Progenitor cell of endocrine pancreas (in vitro differentiated cells): ENCODE measurements around the gene TWIST2. TPM values are rescaled to one million over a fixed set of nuclear protein-coding genes. Genes with fewer than 3 reads are reported as not detected.

Experiments
- DNase-seq: peaks from one replicate; pipeline ENCODE4 v3.0.0; 2021; ENCODE audit warnings: low spot score; ENCODE audit not compliant: unreplicated experiment
- H3K27ac Mint-ChIP-seq: 2 replicates; pipeline ENCODE4 v1.8.0; 2021; ENCODE audit warnings: mild to moderate bottlenecking, moderate library complexity, mixed read lengths
- H3K27me3 Mint-ChIP-seq: 2 replicates; pipeline ENCODE4 v1.8.0; 2021; ENCODE audit warnings: mixed read lengths
- H3K36me3 Mint-ChIP-seq: 2 replicates; pipeline ENCODE4 v1.8.0; 2022; ENCODE audit warnings: mixed read lengths; ENCODE audit not compliant: insufficient read depth
- H3K4me1 Mint-ChIP-seq: 2 replicates; pipeline ENCODE4 v1.8.0; 2021; ENCODE audit warnings: low read depth, mixed read lengths
- H3K4me3 Mint-ChIP-seq: 2 replicates; pipeline ENCODE4 v1.8.0; 2021; ENCODE audit warnings: low read depth, mild to moderate bottlenecking, moderate library complexity, mixed read lengths
- H3K9me3 Mint-ChIP-seq: 2 replicates; pipeline ENCODE4 v1.8.0; 2021; ENCODE audit warnings: low read depth, mixed read lengths
- total RNA-seq: library from RNA; stranded (reverse); gene quantifications from 2 replicates; pipeline ENCODE4 v1.2.1, GENCODE V29; 2021
- TF ChIP-seq, protein P1 (sequence below): fragments of 200-600 bp; sonication (generic); IDR thresholded peaks from one replicate; pipeline ENCODE4 v1.5.0; 2021; ENCODE audit warnings: antibody characterized with exemption, mild to moderate bottlenecking; ENCODE audit not compliant: unreplicated experiment

TWIST2 gene
- total RNA-seq, 1 donor from 2014 or later, result not detected

DNA sequence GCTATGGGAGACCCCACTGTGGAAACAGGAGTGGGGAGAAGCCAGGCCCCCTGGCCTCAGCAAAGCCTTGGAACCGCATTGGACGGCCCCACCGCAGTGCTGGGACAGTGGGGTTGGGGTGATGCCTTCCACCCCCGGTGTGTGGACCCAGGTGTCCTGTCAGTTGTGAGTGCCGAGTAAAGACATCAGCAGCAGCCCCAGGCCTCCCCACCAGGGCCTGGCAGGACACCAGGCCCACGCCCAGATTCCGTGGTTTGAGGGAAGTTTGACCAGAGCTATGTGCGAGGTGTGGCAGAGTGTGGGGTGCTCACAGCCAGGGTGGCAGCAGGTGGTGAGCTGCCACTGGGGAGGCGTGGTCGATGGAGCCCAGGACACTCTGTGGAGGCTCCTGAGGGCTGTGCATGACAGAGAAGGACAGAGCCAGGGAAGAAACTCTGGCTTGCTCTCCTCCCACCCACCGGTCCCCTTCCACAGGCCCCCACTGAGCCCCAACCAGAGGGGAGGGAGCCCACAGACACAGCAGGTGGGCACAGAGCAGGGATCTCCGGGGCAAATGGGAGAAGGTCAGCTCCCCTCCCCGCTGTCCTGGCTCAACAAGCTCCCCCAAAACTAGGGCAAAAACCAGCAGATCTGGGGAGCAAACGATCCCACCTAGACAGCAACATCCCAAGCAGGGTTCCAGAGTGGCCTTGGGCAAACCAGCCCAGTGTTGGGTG lies 69.1 kb downstream of the TWIST2 start:
- Mint-ChIP-seq H3K27me3 (peaks cover 26% of the 10 kb centered on the region), H3K9me3 (no peaks in the 10 kb centered on the region), H3K27ac (no peak overlapping the region), H3K4me1 (no peaks in the 10 kb centered on the region), H3K4me3 (no peak overlapping the region), H3K36me3 (no peaks in the 10 kb centered on the region)
- TF ChIP-seq, protein P1, sequence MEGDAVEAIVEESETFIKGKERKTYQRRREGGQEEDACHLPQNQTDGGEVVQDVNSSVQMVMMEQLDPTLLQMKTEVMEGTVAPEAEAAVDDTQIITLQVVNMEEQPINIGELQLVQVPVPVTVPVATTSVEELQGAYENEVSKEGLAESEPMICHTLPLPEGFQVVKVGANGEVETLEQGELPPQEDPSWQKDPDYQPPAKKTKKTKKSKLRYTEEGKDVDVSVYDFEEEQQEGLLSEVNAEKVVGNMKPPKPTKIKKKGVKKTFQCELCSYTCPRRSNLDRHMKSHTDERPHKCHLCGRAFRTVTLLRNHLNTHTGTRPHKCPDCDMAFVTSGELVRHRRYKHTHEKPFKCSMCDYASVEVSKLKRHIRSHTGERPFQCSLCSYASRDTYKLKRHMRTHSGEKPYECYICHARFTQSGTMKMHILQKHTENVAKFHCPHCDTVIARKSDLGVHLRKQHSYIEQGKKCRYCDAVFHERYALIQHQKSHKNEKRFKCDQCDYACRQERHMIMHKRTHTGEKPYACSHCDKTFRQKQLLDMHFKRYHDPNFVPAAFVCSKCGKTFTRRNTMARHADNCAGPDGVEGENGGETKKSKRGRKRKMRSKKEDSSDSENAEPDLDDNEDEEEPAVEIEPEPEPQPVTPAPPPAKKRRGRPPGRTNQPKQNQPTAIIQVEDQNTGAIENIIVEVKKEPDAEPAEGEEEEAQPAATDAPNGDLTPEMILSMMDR, result no peak
- no peak for DNase-seq

DNA sequence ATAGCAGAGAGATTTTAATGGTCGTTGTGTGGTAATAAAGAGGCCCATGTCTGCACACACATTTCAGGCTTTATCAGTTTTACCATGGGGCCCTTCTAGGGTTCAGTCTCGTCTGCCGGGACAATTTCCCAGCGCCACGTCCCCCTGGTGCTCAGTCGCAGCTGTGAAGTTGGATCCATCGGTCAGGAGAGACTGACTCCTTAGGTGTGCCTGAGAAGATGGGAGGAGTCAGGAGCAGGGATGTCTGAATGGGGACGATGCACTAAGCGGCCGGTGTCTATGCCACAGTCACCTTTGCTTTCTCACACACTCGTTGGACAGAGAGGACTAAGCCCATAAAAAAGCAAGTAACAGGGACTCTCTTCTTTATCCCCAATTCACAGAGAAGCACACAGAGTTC lies 71.4 kb downstream of the TWIST2 start:
- Mint-ChIP-seq H3K27me3 (peaks cover 28% of the 10 kb centered on the region), H3K9me3 (no peaks in the 10 kb centered on the region), H3K36me3 (no peaks in the 10 kb centered on the region), H3K4me1 (no peaks in the 10 kb centered on the region), H3K4me3 (no peak overlapping the region), H3K27ac (no peak overlapping the region)
- TF ChIP-seq, protein P1, result no peak
- no peak for DNase-seq

DNA sequence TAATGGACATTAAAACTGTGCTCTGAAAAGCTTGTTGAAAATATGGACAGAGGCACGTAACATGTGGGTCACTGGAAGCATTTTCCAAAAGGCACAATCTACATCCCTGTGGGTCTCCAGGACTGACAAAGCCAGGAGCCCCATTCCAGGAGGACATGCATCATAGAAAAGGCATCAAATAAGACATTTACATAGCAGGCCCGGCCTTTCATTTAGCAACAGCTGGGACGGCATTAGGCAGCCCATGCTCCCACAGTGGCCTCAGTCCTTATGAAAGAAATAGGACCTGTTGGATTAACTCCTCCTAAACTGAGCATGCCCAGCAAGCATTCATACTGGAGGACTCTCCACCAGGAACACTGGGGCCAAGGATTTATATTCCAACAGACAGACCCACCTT lies 72.2 kb downstream of the TWIST2 start:
- H3K4me1 Mint-ChIP-seq, result no peaks in the 10 kb centered on the region
- TF ChIP-seq, protein P1, result no peak

DNA sequence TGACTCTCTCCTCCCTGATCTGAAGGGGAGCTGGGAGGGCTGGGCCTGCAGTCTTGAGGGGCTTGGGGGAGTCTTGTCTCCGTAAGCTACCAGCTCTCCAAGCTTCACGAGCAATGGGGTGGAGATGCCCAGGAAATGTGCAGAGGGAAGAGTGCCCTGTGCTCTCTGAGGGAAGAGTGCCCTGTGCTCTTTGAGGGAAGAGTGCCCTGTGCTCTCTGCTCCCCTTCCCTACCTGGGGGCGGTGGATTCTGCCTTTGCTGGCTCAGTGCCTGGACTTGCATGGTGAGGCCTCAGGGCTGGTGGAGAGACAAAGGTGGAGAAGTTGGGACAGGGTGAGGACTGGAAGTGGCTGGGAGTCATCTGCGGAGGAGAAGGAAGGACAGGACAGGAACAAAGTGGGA lies 72.7 kb downstream of the TWIST2 start:
- Mint-ChIP-seq H3K4me3 (no peak overlapping the region), H3K27me3 (peaks cover 28% of the 10 kb centered on the region), H3K27ac (no peak overlapping the region), H3K9me3 (no peaks in the 10 kb centered on the region), H3K36me3 (no peaks in the 10 kb centered on the region), H3K4me1 (no peaks in the 10 kb centered on the region)
- TF ChIP-seq, protein P1, result no peak
- no peak for DNase-seq

More for the DNA sequence above, 72.2 kb downstream of the TWIST2 start:
- no peak overlapping the region for H3K4me3 Mint-ChIP-seq
- no peak overlapping the region for H3K27ac Mint-ChIP-seq
- H3K36me3 Mint-ChIP-seq, result no peaks in the 10 kb centered on the region
- no peak for DNase-seq
- no peaks in the 10 kb centered on the region for H3K9me3 Mint-ChIP-seq
- H3K27me3 Mint-ChIP-seq, result peaks cover 28% of the 10 kb centered on the region

DNA sequence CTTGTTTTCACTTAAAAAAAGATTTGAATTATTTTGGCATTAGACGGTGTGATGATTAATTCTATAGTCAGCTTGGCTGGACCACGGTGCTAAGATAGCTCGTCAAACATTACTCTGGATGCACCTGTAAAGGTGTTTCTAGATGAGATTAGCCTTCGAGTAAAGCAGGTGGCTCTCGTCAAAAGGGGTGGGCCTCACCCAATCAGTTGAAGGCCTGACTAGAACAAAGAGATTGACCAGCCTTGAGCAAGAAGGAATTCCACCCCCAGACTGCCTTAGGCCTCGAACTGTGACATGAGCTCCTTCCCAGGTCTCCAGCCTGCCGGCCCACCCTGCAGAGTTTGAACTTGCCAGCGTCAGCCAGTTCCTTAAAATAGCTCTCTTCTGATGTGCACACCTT lies 73.4 kb downstream of the TWIST2 start:
- Mint-ChIP-seq H3K9me3 (no peaks in the 10 kb centered on the region), H3K4me1 (peaks cover 6% of the 10 kb centered on the region), H3K4me3 (no peak overlapping the region), H3K27me3 (peaks cover 22% of the 10 kb centered on the region), H3K27ac (no peak overlapping the region), H3K36me3 (no peaks in the 10 kb centered on the region)
- TF ChIP-seq, protein P1, result no peak
- DNase-seq, result no peak
